Astrocyte of the spinal cord (primary cell): ENCODE measurements around the gene CACNA1E.

Experiments
- DNase-seq: peaks from one replicate; pipeline ENCODE4 v3.0.0; 2011; ENCODE audit warnings: low read depth, low spot score
- H3K4me3 ChIP-seq: 2 replicates; pipeline ENCODE4 v1.5.1; 2011; ENCODE audit warnings: low read depth, mild to moderate bottlenecking, low read length, moderate library complexity
- CTCF ChIP-seq: IDR thresholded peaks from 2 replicates; pipeline ENCODE4 v1.5.1; 2012; ENCODE audit warnings: low read depth, mild to moderate bottlenecking, low read length, inconsistent platforms
- in situ Hi-C: cut with HindIII; loops from 2 replicates; pipeline ENCODE4 v1.10.0; 2017; ENCODE audit warnings: low sequenced_read_pairs

Gene CACNA1E

GRCh38 chr1:181676269-181676668 is 193.0 kb downstream of the CACNA1E start:
- H3K4me3 ChIP-seq = no peak overlapping the region
- peak; percentile 8 for DNase-seq
- in situ Hi-C loops = no loop called here
- peak; percentile 30 for TF ChIP-seq CTCF

GRCh38 chr1:181680332-181680731 is 197.0 kb downstream of the CACNA1E start:
- TF ChIP-seq CTCF = no peak
- no peak overlapping the region for H3K4me3 ChIP-seq
- in situ Hi-C loops = no loop called here
- DNase-seq = no peak

GRCh38 chr1:181680871-181681270 is 197.6 kb downstream of the CACNA1E start:
- no peak for TF ChIP-seq CTCF
- in situ Hi-C loops = no loop called here
- DNase-seq = no peak
- H3K4me3 ChIP-seq = no peak overlapping the region

- TF ChIP-seq CTCF = no peak
- DNase-seq = no peak
- in situ Hi-C loops = no loop called here
- H3K4me3 ChIP-seq = no peak overlapping the region
Observed at GRCh38 chr1:181685211-181685610, 201.9 kb downstream of the CACNA1E start.

GRCh38 chr1:181701891-181702290 is 218.6 kb downstream of the CACNA1E start:
- TF ChIP-seq CTCF = no peak
- no peak for DNase-seq
- H3K4me3 ChIP-seq = no peak overlapping the region
- in situ Hi-C loops = no loop called here

GRCh38 chr1:181704546-181704945 is 221.2 kb downstream of the CACNA1E start:
- H3K4me3 ChIP-seq = no peak overlapping the region
- TF ChIP-seq CTCF = no peak
- no peak for DNase-seq
- in situ Hi-C loops = no loop called here

GRCh38 chr1:181711820-181712219 is 228.5 kb downstream of the CACNA1E start:
- in situ Hi-C loops = no loop called here

More at GRCh38 chr1:181711820-181712219, 228.5 kb downstream of the CACNA1E start:
- TF ChIP-seq CTCF = no peak
- H3K4me3 ChIP-seq = no peak overlapping the region
- no peak for DNase-seq
